ENCODE data around the gene TNFAIP8L3.
"Not testable (repeated sequence)": the region's sequence is repeated elsewhere in the genome, so short reads cannot be mapped to it uniquely, and the experiment has no call there.

Gene TNFAIP8L3

GRCh38 chr15:51051776-51052175 is 42.9 kb downstream of the TNFAIP8L3 start:
- DNase-seq = no peak

GRCh38 chr15:51049081-51049480 is 45.6 kb downstream of the TNFAIP8L3 start:
- DNase-seq = no peak

GRCh38 chr15:51048308-51048707 is 46.4 kb downstream of the TNFAIP8L3 start:
- DNase-seq = no peak

DNA sequence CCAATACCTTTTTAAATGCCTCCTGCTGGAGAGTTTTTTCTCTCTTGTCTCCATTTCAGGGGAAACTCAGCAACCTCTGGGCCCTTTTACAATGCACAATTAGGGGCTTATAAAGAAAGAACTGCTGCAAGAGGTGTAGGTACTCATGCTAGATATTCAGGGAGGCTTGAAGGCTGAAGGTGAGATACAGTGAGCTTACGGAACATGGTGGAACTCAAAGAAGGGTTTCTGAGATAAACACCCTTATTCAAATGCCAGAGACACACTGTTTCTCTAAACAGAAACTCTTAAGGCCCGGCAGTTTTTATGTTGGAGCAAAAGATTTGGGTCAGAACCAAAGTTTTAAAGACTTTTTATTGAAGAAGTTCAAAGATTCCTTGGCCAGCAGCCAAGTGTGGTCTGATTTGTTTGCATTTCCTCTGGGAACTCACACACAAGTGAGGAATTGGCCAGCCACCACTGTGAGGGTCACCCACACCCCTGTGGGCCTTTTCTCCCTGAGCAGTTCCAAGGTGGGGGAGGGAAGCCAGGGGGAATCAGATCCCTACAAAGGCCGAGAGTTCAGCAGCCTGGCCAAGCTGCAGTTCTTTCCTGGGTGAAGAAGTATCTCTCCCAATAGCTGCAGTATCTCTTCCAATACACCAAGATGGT is 47.8 kb downstream of the TNFAIP8L3 start:
- no peak for DNase-seq

- DNase-seq = no peak
Measured at GRCh38 chr15:51046016-51046415, 48.7 kb downstream of the TNFAIP8L3 start.

GRCh38 chr15:51044037-51044727 is 50.5 kb downstream of the TNFAIP8L3 start:
- no peak for DNase-seq

- DNase-seq = no peak
Measured at GRCh38 chr15:51038974-51039319, 55.8 kb downstream of the TNFAIP8L3 start.

- no peak for DNase-seq
Measured at GRCh38 chr15:51038162-51038973, 56.3 kb downstream of the TNFAIP8L3 start.

GRCh38 chr15:51037474-51037873 is 57.2 kb downstream of the TNFAIP8L3 start:
- not testable (repeated sequence) for DNase-seq

GRCh38 chr15:51030649-51031316 is 63.9 kb downstream of the TNFAIP8L3 start:
- DNase-seq = no peak

GRCh38 chr15:51025454-51025846 is 69.3 kb downstream of the TNFAIP8L3 start:
- DNase-seq = no peak

- DNase-seq = no peak
Measured at GRCh38 chr15:51024735-51025453, 69.8 kb downstream of the TNFAIP8L3 start.

GRCh38 chr15:51023499-51023898 is 71.2 kb downstream of the TNFAIP8L3 start:
- DNase-seq = no peak

DNA sequence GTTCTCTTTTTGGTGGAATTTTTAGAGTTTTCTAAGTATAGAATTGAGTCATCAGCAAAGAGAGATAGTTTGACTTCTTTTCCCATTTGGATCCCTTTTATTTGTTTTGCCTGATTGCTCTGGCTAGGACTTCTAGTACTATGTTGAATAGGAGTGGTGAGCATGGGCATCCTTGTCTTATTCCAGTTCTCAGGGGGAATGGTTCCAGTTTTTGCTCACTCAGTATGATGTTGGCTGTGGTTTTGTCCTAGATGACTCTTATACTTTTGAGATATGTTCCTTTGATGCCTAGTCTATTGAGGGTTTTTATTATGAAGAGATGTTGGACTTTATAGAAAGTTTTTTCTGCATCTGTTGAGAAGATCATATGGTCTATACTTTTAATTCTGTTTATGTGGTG is 72.5 kb downstream of the TNFAIP8L3 start:
- no peak for DNase-seq

DNA sequence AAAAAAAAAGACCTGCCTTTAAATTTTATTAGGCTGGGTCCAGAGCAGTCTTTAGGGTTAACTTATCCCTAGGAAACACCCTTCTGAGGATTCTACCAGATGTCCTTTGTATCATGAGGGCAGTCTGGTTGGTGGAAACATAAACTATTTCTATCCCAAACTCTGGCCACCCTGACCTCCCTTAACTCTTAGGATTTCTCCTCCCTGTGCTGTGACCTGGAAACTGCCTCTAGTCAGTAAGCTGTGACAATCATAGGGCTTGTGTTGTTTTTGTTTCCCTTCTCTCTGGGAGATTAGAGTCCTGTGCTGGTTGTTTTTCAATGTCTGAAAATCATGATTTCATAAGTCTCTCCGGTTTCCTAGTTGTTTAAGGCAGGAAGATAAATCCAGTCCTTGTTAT is 78.1 kb downstream of the TNFAIP8L3 start:
- no peak for DNase-seq

DNA sequence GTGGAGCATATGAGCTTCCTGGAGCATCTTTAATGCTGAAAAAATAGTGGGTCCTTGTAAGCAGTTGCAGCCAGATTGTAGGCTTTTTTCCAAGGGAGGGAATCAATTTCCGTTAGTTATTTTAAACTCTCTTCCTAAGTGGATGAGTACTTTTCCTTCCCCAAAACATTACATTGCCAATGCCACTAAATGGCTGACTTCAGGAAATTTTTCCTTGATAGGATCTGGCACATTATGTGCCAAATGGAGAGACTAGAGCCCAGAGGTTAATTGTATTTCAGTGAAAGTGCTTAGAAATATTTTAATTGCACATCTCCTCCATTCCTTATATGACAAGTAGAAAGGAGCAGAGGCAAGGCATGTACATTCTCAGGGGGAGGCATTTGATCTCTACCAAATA is 83.5 kb downstream of the TNFAIP8L3 start:
- no peak for DNase-seq

DNA sequence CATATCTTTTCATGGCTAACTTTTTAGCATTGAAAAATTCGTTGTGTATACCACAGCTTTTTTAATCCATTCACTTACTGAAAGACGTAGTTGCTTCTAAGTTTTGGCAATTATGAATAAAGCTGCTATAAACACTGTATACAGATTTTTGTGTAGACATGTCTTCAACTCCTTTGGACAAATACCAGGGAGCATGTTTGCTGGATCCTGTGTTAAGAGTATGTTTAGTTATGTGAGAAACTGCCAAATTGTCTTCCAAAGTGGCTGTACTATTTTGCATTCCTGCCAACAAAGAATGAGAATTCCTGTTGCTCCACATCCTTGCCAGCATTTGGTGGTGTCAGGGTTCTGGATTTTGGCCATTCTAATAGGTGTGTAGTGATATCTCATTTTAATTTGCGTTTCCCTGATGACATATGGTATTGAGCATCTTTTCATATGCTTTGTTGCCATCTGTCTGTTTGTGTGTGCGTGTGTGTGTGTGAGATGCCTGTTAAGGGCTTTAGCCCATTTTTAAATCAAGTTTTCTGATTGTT is 87.5 kb downstream of the TNFAIP8L3 start:
- DNase-seq = no peak

All from stimulated activated naive CD4-positive, alpha-beta T cell (primary cell).